BE2C (cell line): ENCODE measurements around the gene CDH23.

Experiments
- DNase-seq: peaks from one replicate; pipeline ENCODE4 v3.0.0-alpha.2; 2020
- H3K27me3 ChIP-seq: fragments of 250-450 bp; sonication (Bioruptor Pico); 2 replicates; pipeline ENCODE4 v1.5.1; 2020; ENCODE audit warnings: mild to moderate bottlenecking
- H3K36me3 ChIP-seq: fragments of 250-450 bp; sonication (Bioruptor Pico); 2 replicates; pipeline ENCODE4 v1.5.1; 2020; ENCODE audit warnings: mild to moderate bottlenecking
- H3K4me1 ChIP-seq: fragments of 250-450 bp; sonication (Bioruptor Pico); 2 replicates; pipeline ENCODE4 v1.5.1; 2020
- H3K4me3 ChIP-seq: 2 replicates; pipeline ENCODE4 v1.5.1; 2011; ENCODE audit warnings: low read depth, low read length
- H3K9me3 ChIP-seq: fragments of 250-450 bp; sonication (Bioruptor Pico); 2 replicates; pipeline ENCODE4 v1.5.1; 2020
- CTCF ChIP-seq: IDR thresholded peaks from 2 replicates; pipeline ENCODE4 v1.5.1; 2012; ENCODE audit warnings: mild to moderate bottlenecking, low read depth, low read length

CDH23 gene

GRCh38 chr10:71646592-71647292 lies 250.0 kb downstream of the CDH23 start:
- no peaks in the 10 kb centered on the region for H3K36me3 ChIP-seq
- no peak overlapping the region for H3K4me3 ChIP-seq
- no peaks in the 10 kb centered on the region for H3K27me3 ChIP-seq
- no peak for TF ChIP-seq CTCF
- H3K9me3 ChIP-seq: no peaks in the 10 kb centered on the region
- no peaks in the 10 kb centered on the region for H3K4me1 ChIP-seq
- no peak for DNase-seq

- Histone ChIP-seq H3K4me1 (no peaks in the 10 kb centered on the region), H3K9me3 (no peaks in the 10 kb centered on the region), H3K36me3 (no peaks in the 10 kb centered on the region), H3K4me3 (no peak overlapping the region), H3K27me3 (no peaks in the 10 kb centered on the region)
- no peak for DNase-seq
- peak; percentile 75 for TF ChIP-seq CTCF
Measured at GRCh38 chr10:71647526-71648253, 251.0 kb downstream of the CDH23 start.

- Histone ChIP-seq H3K9me3 (no peaks in the 10 kb centered on the region), H3K36me3 (no peaks in the 10 kb centered on the region), H3K4me1 (no peaks in the 10 kb centered on the region), H3K27me3 (no peaks in the 10 kb centered on the region), H3K4me3 (no peak overlapping the region)
- no peak for TF ChIP-seq CTCF
- no peak for DNase-seq
Measured at GRCh38 chr10:71648254-71648932, 251.7 kb downstream of the CDH23 start.

- Histone ChIP-seq H3K27me3 (no peaks in the 10 kb centered on the region), H3K4me1 (no peaks in the 10 kb centered on the region), H3K36me3 (no peaks in the 10 kb centered on the region), H3K9me3 (no peaks in the 10 kb centered on the region), H3K4me3 (no peak overlapping the region)
- TF ChIP-seq CTCF: no peak
- no peak for DNase-seq
Measured at GRCh38 chr10:71648933-71649320, 252.2 kb downstream of the CDH23 start.

GRCh38 chr10:71649631-71650030 lies 252.9 kb downstream of the CDH23 start:
- no peak for DNase-seq
- Histone ChIP-seq H3K4me3 (no peak overlapping the region), H3K27me3 (no peaks in the 10 kb centered on the region), H3K36me3 (no peaks in the 10 kb centered on the region), H3K4me1 (no peaks in the 10 kb centered on the region), H3K9me3 (no peaks in the 10 kb centered on the region)
- TF ChIP-seq CTCF: no peak

GRCh38 chr10:71650397-71650796 lies 253.7 kb downstream of the CDH23 start:
- Histone ChIP-seq H3K36me3 (no peaks in the 10 kb centered on the region), H3K4me1 (no peaks in the 10 kb centered on the region), H3K4me3 (no peak overlapping the region), H3K9me3 (no peaks in the 10 kb centered on the region), H3K27me3 (no peaks in the 10 kb centered on the region)
- no peak for DNase-seq
- no peak for TF ChIP-seq CTCF
